ENCODE measurements around the gene FAM136A. TPM values are rescaled to one million over a fixed set of nuclear protein-coding genes. Genes with fewer than 3 reads are reported as not detected.

Gene FAM136A
- total and polyA plus RNA-seq, 2 of the 4 experiments (the other 2 are of a cell fraction), result 19.9 to 28.1 TPM

DNA sequence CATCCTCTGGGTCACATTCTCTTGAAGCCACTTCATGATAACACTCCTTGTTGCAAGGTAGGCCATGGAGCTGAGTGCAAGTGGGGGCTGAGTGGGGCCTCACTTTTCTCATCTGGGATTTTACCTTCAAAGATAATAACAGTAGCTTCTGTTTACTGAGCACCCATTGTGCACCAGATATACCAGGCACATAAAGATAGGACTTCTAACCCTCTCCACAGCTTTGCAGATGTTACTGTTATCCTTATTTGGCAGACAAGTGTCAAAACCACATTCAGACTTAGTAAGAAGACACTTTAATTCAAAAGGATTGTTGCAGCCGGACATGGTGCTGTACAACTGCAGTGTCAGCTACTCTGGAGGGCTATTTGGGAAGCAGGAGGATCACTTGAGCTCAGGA, 12.8 kb upstream of the FAM136A start:
- TF ChIP-seq MAFK (IDR thresholded peaks at IDR 0.05; ENCODE audit: low read depth, low read length), result no peak
- TF ChIP-seq, protein P1, sequence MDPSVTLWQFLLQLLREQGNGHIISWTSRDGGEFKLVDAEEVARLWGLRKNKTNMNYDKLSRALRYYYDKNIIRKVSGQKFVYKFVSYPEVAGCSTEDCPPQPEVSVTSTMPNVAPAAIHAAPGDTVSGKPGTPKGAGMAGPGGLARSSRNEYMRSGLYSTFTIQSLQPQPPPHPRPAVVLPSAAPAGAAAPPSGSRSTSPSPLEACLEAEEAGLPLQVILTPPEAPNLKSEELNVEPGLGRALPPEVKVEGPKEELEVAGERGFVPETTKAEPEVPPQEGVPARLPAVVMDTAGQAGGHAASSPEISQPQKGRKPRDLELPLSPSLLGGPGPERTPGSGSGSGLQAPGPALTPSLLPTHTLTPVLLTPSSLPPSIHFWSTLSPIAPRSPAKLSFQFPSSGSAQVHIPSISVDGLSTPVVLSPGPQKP (IDR thresholded peaks at IDR 0.05; ENCODE audit: borderline replicate concordance, low read depth, low read length), result no peak
- TF ChIP-seq NFE2L2 (IDR thresholded peaks at IDR 0.05; ENCODE audit: low read depth, low read length), result no peak
- no peak for TF ChIP-seq CEBPB (IDR thresholded peaks at IDR 0.05; ENCODE audit: low read depth, low read length)
- no peak for TF ChIP-seq MXI1 (IDR thresholded peaks at IDR 0.05; ENCODE audit: borderline replicate concordance, low read depth, low read length)
- no peak for TF ChIP-seq POLR2A (IDR thresholded peaks at IDR 0.05; ENCODE audit: low read depth, low read length)
- TF ChIP-seq, protein P2, sequence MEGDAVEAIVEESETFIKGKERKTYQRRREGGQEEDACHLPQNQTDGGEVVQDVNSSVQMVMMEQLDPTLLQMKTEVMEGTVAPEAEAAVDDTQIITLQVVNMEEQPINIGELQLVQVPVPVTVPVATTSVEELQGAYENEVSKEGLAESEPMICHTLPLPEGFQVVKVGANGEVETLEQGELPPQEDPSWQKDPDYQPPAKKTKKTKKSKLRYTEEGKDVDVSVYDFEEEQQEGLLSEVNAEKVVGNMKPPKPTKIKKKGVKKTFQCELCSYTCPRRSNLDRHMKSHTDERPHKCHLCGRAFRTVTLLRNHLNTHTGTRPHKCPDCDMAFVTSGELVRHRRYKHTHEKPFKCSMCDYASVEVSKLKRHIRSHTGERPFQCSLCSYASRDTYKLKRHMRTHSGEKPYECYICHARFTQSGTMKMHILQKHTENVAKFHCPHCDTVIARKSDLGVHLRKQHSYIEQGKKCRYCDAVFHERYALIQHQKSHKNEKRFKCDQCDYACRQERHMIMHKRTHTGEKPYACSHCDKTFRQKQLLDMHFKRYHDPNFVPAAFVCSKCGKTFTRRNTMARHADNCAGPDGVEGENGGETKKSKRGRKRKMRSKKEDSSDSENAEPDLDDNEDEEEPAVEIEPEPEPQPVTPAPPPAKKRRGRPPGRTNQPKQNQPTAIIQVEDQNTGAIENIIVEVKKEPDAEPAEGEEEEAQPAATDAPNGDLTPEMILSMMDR (conservative IDR thresholded peaks at IDR 0.05; ENCODE audit: low read depth, low read length), result no peak
- no peak for TF ChIP-seq FOS (IDR thresholded peaks at IDR 0.05; ENCODE audit: low read depth, low read length)
- TF ChIP-seq BHLHE40 (IDR thresholded peaks at IDR 0.05; ENCODE audit: low read depth, low read length), result no peak
- no peak for TF ChIP-seq SMC3 (IDR thresholded peaks at IDR 0.05; ENCODE audit: low read depth, low read length)
- no peak for TF ChIP-seq MAZ (IDR thresholded peaks at IDR 0.05; ENCODE audit: borderline replicate concordance, low read depth, low read length)
- TF ChIP-seq, protein P3, sequence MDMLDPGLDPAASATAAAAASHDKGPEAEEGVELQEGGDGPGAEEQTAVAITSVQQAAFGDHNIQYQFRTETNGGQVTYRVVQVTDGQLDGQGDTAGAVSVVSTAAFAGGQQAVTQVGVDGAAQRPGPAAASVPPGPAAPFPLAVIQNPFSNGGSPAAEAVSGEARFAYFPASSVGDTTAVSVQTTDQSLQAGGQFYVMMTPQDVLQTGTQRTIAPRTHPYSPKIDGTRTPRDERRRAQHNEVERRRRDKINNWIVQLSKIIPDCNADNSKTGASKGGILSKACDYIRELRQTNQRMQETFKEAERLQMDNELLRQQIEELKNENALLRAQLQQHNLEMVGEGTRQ (IDR thresholded peaks at IDR 0.05; ENCODE audit: low read depth, low read length), result no peak
- no peak for TF ChIP-seq RCOR1 (IDR thresholded peaks at IDR 0.05; ENCODE audit: insufficient replicate concordance, low read length)
- no peak for TF ChIP-seq CHD1 (IDR thresholded peaks at IDR 0.05; ENCODE audit: low read depth, low read length)
- no CpG with 5 or more reads among the region's 1 CpG for WGBS, 2 experiments (ENCODE audit: extremely low coverage in 2 of 2, insufficient read length in 1 of 2)
- no peak overlapping the region for H3K14ac ChIP-seq (replicated peaks; ENCODE audit: low read depth, low read length)
- H2BK15ac ChIP-seq (ENCODE audit: low read depth, low read length), result no peak overlapping the region
- H3K9ac ChIP-seq (ENCODE audit: low read depth, low read length), result no peak overlapping the region
- H2BK5ac ChIP-seq (ENCODE audit: low read depth, low read length, poor library complexity, severe bottlenecking), result no peak overlapping the region
- dilution Hi-C loops (cut with HindIII; ENCODE audit: low sequenced_read_pairs, unreplicated experiment) (no loop called here), in situ Hi-C loops (cut with MboI; ENCODE audit: low sequenced_read_pairs) (no loop called here), intact Hi-C loops (cut with micrococcal nuclease) (no loop called here)
- H2AK9ac ChIP-seq (replicated peaks; ENCODE audit: low read depth, low read length, poor library complexity), result no peak overlapping the region
- H3K4me1 ChIP-seq (ENCODE audit: control insufficient read depth, insufficient read depth, low read length), result no peaks in the 10 kb centered on the region
- no peak overlapping the region for H3K4me2 ChIP-seq (ENCODE audit: low read depth, low read length)
- no peak overlapping the region for H2BK20ac ChIP-seq (ENCODE audit: low read depth, low read length)
- peaks cover 24% of the 10 kb centered on the region for H3K27me3 ChIP-seq (ENCODE audit: control insufficient read depth, insufficient read depth, low read length)
- no peak overlapping the region for H4K8ac ChIP-seq (ENCODE audit: low read depth in 2 of 2, low read length in 2 of 2)
- H3K9me3 ChIP-seq (ENCODE audit: control insufficient read depth, insufficient read depth, low read length), result no peaks in the 10 kb centered on the region
- ATAC-seq (ENCODE audit: low read depth) (no peak), DNase-seq (no peak)
- H2AFZ ChIP-seq (replicated peaks; ENCODE audit: low read length, poor library complexity), result no peak overlapping the region
- H2AK5ac ChIP-seq (ENCODE audit: low read depth, low read length), result no peak overlapping the region
- POLR2A ChIA-PET (ENCODE audit: unreplicated experiment), result no interaction called here
- H3K36me3 ChIP-seq (ENCODE audit: control insufficient read depth, insufficient read depth, low read length), result no peaks in the 10 kb centered on the region
- no peaks in the 10 kb centered on the region for H3K9me1 ChIP-seq (ENCODE audit: insufficient read depth, low read length)
- H3K4ac ChIP-seq (ENCODE audit: low read depth, low read length), result no peak overlapping the region
- H3K79me1 ChIP-seq (ENCODE audit: low read depth in 1 of 2, low read length in 2 of 2), result no peaks in the 10 kb centered on the region
- CTCF ChIA-PET, result no interaction called here
- no peaks in the 10 kb centered on the region for H4K20me1 ChIP-seq (ENCODE audit: insufficient read depth, low read length)
- H3K23ac ChIP-seq (ENCODE audit: low read depth, low read length), result no peak overlapping the region
- no peak overlapping the region for H4K91ac ChIP-seq (ENCODE audit: insufficient read depth, low read depth, low read length)
- no peak overlapping the region for H3K27ac ChIP-seq (ENCODE audit: insufficient read depth, low read length)
- no peak overlapping the region for H3K18ac ChIP-seq (ENCODE audit: low read depth, low read length)
- no TSS peak for BruUV-seq (replicated peaks)
- no peak overlapping the region for H3K4me3 ChIP-seq (ENCODE audit: insufficient read depth, low read depth, low read length)
- H4K5ac ChIP-seq (ENCODE audit: low read depth, low read length), result no peak overlapping the region
- no peak overlapping the region for H2BK120ac ChIP-seq (ENCODE audit: low read depth, low read length)
- no peak overlapping the region for H3K56ac ChIP-seq (ENCODE audit: extremely low read depth, insufficient read depth, low read length)

Measured in IMR-90 (cell line).